Placental pericyte (primary cell): ENCODE measurements around the gene ZNF646. TPM values are rescaled to one million over a fixed set of nuclear protein-coding genes. Genes with fewer than 3 reads are reported as not detected.

Source experiments
- total RNA-seq: library from RNA; depleted of rRNA; stranded (reverse); fragments of >200 nt; gene quantifications from 2 replicates; pipeline ENCODE4 v1.2.3, GENCODE V29; 2012

The ZNF646 gene
- total RNA-seq: 17.5 and 18.2 TPM in 2 replicates

GRCh38 chr16:31073970-31074813, at the start of gene ZNF646, which contains the start of gene ZNF668:
Gene ZNF646, plus strand, starts transcription at chr16:31074422. Its CDS starts 1,903 bp downstream, at chr16:31076325.
Gene ZNF668, minus strand, starts transcription at chr16:31074240. Its CDS starts 9,781 bp downstream, at chr16:31064459.

GRCh38 chr16:31032736-31033708, 41.2 kb upstream of the ZNF646 start, which contains the start of gene STX4:
Gene STX4, plus strand, starts transcription at chr16:31033558. Its CDS starts 248 bp downstream, at chr16:31033806.

GRCh38 chr16:31088459-31089183, 14.4 kb downstream of the ZNF646 start, which contains the start of gene PRSS53:
Gene PRSS53, minus strand, starts transcription at chr16:31088943. Its CDS starts 134 bp downstream, at chr16:31088809.

GRCh38 chr16:31094424-31095120, 20.4 kb downstream of the ZNF646 start, which contains the start of gene VKORC1:
Gene VKORC1, minus strand, starts transcription at chr16:31094797. Its CDS starts 68 bp downstream, at chr16:31094729.

GRCh38 chr16:31108035-31108793, 34.0 kb downstream of the ZNF646 start, which contains the start of gene BCKDK:
Gene BCKDK, plus strand, starts transcription at chr16:31108386. Its CDS starts 838 bp downstream, at chr16:31109224.

GRCh38 chr16:31117384-31118222, 43.4 kb downstream of the ZNF646 start, which contains the start of gene KAT8:
Gene KAT8, plus strand, starts transcription at chr16:31117664. Its CDS starts 18 bp downstream, at chr16:31117682.

Other genes starting within 250 kb of the ZNF646 start
- 14.7 and 46.8 TPM in 2 replicates for gene BCL7C, start 180.3 kb upstream of the ZNF646 start, total RNA-seq
- 2.0 and 4.4 TPM in 2 replicates for gene CTF1, start 177.8 kb upstream of the ZNF646 start, total RNA-seq
- gene FBXL19, start 150.8 kb upstream of the ZNF646 start, total RNA-seq: 15.1 and 34.9 TPM in 2 replicates
- gene ORAI3, start 125.4 kb upstream of the ZNF646 start, total RNA-seq: 35.5 and 84.9 TPM in 2 replicates
- gene SETD1A, start 116.7 kb upstream of the ZNF646 start, total RNA-seq: 5.0 and 5.2 TPM in 2 replicates
- 7.0 and 37.9 TPM in 2 replicates for gene HSD3B7, start 89.2 kb upstream of the ZNF646 start, total RNA-seq
- 1.1 and 3.0 TPM in 2 replicates for gene STX1B, start 63.8 kb upstream of the ZNF646 start, total RNA-seq
- 24.8 and 42.5 TPM in 2 replicates for gene STX4, start 40.9 kb upstream of the ZNF646 start, total RNA-seq
- 21.7 and 31.2 TPM in 2 replicates for gene ZNF668, start 182 bp upstream of the ZNF646 start, total RNA-seq
- 0.88 and 2.0 TPM in 2 replicates for gene PRSS53, start 14.5 kb downstream of the ZNF646 start, total RNA-seq
- gene VKORC1, start 20.4 kb downstream of the ZNF646 start, total RNA-seq: 69.2 and 82.9 TPM in 2 replicates
- gene BCKDK, start 34.0 kb downstream of the ZNF646 start, total RNA-seq: 51.0 and 56.0 TPM in 2 replicates
- 35.0 and 35.4 TPM in 2 replicates for gene KAT8, start 43.2 kb downstream of the ZNF646 start, total RNA-seq
- not detected in 2 replicates for gene PRSS8, start 61.3 kb downstream of the ZNF646 start, total RNA-seq
- not detected in 2 replicates for gene PRSS36, start 75.6 kb downstream of the ZNF646 start, total RNA-seq
- gene FUS, start 105.7 kb downstream of the ZNF646 start, total RNA-seq: 45.3 and 78.0 TPM in 2 replicates
- gene PYCARD, start 128.3 kb downstream of the ZNF646 start, total RNA-seq: 50.4 and 56.2 TPM in 2 replicates
- not detected in 2 replicates for gene TRIM72, start 139.7 kb downstream of the ZNF646 start, total RNA-seq
- gene PYDC1, start 142.7 kb downstream of the ZNF646 start, total RNA-seq: not detected in 2 replicates
- gene ITGAM, start 185.6 kb downstream of the ZNF646 start, total RNA-seq: 0.43 TPM in 1 of 2 replicates, not detected in the other